HTERT RPE-1 (cell line): ENCODE data around the gene TMCC1.
"Not testable (repeated sequence)": the region's sequence is repeated elsewhere in the genome, so short reads cannot be mapped to it uniquely, and the experiment has no call there.

Source experiments
- in situ Hi-C: fragments of 300-500 bp; cut with MboI; formaldehyde crosslinking; loops from 4 replicates; pipeline ENCODE4 v1.14.3; 2020; ENCODE audit warnings: low sequenced_read_pairs

TMCC1 gene

DNA sequence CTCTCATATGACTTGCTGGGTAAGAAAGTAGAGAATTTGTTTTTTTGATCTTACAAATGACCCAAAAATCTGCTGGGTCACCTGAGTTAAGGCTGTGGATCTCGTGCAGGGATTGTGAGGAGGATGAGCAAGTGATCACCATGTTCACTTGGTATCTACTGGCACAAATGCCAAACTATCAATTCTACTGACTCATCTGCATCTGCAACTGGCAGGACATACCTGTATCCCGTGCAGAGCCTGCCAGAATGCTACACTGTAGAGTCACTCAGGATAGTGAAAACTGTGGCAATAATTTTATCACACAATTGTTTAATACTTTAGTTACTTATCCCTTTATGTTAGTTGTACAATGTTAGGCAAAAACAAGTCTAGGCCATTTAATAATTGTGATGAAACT lies 157.4 kb downstream of the TMCC1 start:
- in situ Hi-C loops: no loop called here

DNA sequence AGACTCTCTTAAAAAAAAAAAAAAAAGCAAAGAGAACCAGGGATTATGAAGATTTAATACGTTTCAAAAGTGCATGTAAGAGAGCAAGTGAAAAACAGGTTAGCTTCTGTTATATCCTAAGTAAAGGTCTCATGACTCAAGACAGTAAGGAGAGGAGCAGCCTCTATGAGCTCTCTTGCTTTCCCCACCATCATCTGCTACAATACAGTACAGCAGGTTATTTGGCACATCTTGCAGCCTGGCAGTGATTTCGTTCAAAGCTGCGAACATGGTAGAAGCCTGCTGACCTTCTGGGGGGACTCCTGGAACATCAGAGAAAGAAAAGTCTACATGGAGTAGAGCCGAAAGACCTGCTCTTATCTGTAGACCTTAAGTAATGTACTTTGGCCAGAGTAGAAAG lies 157.9 kb downstream of the TMCC1 start:
- in situ Hi-C loops: no loop called here

DNA sequence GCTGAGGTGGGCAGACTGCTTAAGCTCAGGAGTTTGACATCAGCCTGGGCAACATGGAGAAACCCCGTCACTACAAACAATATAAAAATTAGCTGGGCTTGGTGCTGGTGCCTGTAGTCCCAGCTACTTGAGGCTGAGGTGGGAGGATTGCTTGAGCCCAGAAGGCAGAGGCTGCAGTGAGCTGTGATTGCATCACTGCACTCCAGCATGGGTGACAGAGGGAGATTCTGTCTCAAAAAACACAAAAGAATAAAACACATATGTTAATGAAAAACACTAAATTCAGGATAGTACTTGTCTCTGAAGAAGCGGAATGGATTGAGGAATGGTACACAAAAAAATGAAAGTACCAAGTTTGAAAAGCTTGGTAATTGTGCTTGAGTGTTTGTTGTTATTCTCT lies 159.1 kb downstream of the TMCC1 start:
- in situ Hi-C loops: no loop called here

DNA sequence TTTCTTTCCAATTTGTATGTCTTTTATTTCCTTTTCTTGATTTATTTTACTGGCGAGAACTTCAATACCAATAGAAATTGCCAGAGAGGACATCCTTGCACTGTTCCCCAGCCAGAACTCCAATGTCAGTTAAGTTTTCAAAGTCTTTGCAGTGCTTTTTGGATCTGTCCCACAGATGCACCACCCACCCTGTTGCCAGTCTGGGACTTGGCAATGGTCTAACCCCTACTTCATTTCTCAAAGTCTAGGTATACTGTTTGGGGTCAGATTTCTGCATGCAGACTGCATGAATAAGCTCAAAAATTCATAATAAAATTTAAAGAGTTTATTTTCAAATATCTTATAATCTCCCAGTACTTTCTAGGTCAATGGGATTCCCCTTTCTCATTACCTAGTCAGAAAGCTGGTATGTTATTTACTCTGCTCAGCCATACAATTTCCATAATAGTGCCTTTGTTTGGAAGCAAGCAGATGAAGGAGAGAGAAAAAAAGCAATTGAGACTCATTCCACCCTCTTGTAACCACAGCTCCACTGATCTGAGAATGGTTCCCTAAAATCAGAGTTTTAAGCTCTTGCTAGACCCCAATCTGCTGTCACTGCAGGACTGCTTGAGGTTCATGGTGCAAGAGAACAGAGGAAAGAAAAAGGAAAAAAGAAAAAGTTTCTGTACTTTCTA lies 161.2 kb downstream of the TMCC1 start:
- in situ Hi-C loops: no loop called here

DNA sequence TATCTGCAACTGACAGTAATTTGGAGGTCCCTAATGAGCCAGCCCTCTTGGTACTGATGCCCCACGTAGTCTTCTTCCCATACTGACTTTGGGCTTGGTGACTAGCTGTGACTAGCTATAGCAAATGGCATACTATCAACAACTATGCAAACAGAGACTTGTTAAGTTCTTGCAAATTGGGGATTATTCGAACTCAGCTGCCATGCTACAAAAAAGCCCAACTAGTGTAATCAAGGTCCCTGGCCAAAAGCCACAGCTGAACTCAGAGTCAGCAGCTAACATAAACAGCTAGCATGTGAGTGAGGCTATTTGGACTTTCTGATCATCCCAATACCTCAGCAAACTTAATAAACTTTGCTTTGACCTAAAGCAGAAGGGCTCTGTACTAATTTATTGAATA lies 165.8 kb downstream of the TMCC1 start:
- in situ Hi-C loops: no loop called here

DNA sequence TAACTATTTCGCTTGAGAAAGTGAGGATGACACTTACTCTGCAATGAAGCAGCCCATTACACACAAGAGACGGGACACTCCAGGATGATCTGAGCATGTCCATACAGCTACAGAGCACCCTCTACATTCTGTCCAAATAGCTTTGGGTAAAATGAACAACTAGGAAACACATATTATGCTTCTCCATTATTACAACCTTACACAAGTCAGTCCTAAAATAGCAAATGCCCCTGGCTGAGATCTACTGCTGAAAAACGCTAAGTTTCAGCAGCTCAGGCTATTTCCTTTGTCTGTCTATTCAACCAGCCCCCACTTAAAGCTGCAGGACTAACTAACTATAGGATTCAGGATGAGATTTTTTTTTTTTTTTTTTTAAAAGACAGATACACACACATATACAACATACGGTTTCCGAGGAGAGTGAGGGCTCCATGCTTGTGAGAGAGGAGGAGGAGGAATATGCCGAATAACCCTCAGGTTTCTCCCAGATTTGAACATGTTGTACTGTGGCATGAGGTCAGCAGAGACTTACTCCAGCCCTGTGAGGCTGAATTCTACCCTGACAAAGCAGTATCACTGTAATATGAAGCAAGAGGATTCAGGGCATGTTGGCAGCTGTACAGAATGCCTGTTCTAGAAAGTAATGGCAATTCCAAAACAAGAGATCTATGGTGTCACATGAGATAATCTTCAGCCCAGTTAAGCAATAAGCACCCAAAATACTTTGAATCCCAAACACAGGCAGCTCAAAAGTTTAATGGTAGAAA lies 169.8 kb downstream of the TMCC1 start:
- in situ Hi-C loops: no loop called here

DNA sequence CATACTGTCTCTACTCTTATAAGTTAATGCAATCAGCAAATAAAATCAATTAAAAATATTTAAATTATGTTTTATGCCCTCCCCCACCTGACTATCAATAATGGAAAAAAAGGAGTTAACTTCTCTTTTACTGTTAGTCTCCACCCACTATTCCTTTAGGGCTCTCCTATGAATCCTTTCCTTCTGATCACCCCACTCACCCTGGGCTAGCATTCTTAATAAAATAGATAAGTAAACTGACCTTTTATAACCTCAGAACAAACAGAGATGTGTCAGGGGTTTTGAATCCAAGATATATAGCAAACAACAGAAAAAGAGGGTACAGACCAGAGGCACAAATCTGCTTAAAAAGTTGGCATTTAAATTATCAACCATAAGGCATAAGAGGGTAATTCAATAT lies 171.0 kb downstream of the TMCC1 start:
- in situ Hi-C loops: no loop called here

DNA sequence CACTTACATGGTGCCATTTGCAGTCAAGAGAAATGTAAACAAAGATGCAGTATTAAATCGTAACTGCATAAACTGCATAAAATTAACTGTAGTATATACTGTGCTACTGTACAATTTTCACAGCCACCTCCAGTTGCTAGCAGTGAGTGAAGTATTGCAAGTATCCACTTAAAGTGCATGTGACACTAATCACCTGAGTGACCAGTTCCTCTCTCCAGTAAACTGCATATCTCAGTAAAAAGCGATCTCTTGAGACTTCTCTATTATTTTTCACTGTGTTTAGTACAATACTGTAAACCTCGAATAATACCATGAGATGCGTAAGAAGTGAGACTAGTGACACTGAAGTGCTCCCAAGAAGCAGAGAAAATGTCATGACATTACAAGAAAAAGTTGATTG lies 175.3 kb downstream of the TMCC1 start:
- in situ Hi-C loops: no loop called here

DNA sequence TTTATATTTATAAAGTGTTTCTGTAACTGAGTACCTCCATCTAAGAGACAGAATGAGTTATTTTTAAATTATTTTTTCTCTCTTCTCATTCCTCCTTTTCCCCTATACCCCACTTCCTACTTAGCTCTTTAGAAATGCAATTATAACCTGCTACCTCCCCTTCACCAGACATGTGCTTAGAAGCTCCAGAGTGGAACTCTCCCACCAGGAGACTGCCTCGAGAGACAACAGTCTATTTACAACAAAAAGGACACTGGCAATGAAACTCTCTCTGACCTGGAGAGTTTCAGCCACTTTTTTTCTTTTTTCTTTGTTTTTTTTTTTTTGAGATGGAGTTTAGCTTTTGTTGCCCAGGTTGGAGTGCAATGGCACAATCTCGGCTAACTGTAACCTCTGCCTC lies 177.7 kb downstream of the TMCC1 start:
- in situ Hi-C loops: no loop called here

DNA sequence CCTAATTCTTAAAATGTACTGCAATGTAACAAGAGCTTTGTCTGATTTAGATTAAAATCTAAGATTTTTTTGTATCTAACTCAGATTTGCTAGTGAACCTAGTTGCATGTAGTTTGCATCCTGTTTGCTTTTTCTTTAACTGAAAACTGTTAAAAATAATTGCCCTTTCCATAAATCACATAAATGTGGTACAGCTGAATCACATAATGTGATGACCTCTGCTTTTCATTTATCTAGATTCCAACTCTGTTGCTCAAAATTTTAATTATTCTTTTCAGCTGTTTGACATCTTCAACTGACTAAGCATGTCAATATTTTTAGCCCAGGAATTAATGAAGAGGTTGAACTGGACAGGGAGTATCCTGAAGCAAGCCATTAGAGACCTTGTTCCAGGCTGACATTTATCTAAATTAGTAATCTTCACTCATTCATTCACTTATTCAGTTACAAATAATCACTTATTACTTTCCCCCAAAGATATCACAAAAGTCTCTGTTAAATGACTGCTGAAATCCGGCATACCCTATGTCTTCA lies 185.1 kb downstream of the TMCC1 start:
- in situ Hi-C loops: no loop called here

DNA sequence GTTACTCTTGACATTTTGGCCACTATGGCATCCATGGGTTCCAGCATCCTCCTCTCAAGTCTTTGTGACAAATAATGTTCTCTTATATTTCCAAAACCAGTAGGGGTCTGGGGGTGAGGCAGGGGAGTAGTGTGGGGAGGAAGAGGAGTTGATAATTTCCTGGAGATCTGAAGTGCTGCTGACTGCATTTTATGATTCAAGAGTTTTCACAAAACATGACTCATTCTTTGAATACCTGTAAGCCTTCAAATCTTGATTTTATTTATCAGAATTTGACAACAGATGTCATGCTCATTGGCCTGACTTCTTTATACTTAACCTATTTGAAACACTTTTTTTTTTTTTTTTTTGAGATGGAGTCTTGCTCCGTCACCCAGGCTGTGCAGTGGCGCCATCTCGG lies 188.2 kb downstream of the TMCC1 start:
- in situ Hi-C loops: no loop called here

DNA sequence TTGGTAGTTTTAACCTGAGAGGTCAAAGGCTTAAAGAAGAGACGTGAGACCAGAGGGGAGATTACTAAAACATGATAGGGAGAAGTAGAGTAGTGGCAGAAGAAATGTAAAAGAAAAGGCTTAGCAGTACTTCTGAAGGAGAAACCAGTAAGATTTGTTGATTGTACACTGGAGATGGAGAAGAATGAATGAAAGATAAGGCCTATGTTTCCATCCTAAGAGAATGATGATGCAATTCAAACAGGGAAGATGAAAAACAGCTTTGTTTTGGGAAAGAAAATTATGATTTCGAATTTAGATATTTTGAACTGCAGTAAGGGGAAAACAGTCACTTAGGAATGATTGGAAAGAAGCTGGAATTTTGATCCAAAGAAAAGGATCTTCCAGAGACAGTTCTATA lies 189.6 kb downstream of the TMCC1 start:
- in situ Hi-C loops: no loop called here

DNA sequence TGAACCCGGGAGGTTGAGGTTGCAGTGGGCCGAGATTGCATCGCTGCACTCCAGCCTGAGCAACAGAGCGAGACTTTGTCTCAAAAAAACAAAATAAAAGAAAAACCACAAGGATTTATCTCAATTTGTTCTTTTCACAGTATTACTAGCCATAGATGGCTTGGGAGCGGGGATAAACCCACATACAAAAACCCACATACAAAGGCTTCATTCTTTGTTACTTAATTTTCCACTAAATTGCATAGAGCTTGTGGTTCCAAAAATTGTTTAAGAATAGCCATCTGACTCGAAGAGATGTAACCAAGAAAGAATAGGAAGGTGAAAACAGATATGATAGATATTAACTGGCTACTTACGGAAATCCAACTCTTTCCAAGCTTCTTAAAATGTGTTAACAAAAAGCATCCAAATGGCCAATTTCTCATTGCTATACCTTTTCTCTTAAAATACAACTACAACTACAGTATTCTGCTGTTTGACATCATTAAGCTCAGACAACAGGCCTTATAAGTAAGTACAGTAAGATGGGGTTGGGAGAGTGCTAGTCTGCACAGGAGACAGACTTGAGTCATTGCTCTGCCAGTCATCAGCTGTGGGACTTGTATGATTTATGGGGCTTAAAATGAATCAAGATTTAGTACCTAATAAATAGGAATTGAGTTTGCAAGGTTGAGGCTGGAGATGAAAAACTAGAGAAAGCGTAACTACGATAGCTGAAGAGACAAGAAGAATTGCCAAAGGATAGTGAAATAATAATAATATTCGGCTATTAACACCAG lies 190.4 kb downstream of the TMCC1 start:
- in situ Hi-C loops: no loop called here

DNA sequence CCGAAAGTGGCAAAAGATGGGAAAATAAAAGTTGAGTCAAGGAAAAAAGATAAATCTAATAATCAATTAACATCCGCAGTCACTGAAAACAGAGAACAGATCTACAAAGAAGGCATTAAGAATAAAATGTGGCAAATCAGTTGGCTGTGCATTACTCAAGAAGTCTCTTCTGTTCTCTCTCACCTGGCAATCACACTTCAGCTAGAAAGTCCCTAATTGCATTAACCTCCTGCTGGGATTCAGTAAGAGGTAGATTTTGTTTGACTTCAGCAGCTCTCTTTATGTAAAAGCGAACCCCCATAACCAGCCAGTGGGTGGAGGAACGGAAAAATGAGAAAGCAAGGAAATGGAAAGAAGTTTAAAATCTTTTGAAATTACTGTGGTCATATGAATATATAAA lies 192.3 kb downstream of the TMCC1 start:
- in situ Hi-C loops: no loop called here

DNA sequence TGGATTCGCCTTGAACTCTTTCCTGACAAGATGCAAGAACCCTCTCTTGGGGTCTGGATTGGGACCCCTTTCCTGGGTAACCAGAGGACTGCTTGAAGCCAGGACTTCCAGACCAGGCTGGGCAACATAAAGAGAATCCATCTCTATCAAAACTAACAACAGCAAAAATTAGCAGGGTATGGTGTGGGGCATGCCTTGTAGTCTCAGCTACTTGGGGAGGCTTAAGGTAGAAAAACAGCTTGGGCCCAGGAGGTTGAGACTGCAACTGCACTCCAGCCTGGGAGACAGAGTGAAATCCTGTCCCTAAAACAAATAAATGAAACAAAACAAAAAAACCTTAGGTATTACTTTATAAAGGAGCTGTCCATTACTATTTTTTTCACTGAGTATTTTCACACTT lies 193.9 kb downstream of the TMCC1 start:
- in situ Hi-C loops: no loop called here

DNA sequence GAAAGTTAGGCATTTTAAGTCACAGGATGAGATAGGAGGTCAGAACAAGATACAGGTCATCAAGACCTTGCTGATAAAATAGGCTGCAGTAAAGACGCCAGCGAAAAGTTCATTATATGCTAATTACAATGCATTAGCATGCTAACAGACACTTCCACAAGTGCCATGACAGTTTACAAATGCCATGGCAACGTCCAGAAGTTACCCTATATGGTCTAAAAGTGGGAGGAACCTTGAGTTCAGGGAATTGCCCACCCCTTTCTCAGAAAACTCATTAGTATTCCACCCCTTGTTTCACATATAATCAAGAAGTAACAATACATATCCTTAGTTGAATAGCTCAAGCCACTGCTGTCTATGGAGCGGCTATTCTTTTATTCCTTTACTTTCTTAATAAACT lies 194.3 kb downstream of the TMCC1 start:
- in situ Hi-C loops: no loop called here

DNA sequence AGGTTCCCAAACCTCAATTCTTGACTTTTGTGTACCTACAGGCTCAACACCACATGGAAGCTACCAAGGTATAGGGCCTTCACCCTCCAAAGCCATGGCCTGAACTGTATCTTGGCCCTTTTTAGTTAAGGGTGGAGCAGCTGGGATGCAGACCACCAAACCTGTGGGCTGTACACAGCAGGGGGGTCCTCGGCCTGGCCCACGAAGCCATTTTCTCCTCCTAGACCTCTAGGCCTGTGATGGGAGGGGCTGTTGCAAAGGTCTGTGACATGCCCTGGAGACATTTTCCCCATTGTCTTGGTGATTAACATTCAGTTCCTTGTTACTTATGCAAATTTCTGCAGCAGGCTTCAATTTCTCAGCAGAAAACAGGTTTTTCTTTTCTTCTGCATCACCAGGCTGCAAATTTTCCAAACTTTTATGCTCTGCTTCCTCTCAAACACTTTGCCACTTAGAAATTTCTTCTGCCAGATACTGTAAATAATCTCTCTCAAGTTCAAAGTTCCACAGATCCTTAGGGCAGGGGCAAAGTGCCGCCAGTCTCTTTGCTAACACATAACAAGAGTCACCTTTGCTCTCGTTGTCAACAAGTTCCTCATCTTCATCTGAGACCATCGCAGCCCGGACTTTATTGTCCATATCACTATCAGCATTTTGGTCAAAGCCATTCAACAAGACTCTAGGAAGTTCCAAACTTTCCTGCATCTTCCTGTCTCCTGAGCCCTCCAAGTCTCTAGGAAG lies 196.1 kb downstream of the TMCC1 start:
- in situ Hi-C loops: no loop called here

DNA sequence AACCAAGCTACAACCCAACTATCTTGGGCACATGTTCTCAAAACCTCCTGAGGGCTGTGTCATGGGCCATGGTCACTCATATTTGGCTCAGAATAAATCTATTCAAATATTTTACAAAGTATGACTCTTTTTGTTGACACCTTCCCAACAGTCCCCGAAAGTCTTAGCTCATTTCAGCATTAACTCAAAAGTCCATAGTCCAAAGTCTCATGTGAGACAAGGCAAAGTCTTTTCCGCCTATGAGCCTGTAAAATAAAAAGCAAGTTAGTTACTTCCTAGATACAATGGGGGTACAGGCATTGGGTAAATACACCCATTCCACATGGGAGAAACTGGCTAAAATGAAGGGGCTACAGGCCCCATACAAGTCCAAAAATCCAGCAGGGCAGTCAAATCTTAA lies 197.1 kb downstream of the TMCC1 start:
- in situ Hi-C loops: not testable (repeated sequence)

DNA sequence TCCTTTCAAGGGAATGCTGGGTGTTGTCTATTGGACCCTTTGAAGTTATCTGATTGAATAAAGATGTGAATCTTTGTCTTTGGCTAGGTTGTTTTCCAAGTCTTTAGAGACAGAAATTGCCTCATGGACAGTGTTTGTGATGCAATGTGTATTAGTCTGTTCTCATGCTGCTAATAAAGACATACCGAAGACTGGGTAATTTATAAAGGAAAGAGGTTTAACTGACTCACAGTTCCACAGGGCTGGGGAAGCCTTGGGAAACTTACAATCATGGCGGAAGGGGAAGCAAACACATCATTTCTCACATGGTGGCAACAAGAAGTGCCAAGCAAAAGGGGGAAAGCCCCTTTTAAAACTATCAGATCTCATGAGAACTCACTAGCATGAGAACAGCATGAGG lies 198.3 kb downstream of the TMCC1 start:
- in situ Hi-C loops: no loop called here

DNA sequence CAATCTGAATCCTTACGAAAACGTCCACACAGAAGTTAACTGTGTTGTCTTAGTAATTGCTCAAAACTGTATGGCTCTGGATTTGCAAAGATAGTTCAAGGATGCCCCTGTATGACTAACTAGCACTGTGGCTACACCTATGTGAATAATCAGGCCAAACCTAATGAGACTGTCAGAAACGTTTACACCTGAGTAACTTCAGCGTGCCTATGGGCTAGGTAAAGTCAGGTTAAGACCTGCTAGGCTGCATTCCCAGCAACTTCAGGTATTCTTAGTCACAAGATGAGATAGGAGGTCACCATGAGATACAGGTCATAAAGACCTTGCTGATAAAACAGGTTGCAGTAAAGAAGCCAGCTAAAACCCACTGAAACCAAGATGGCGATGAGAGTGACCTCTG lies 199.3 kb downstream of the TMCC1 start:
- in situ Hi-C loops: no loop called here

DNA sequence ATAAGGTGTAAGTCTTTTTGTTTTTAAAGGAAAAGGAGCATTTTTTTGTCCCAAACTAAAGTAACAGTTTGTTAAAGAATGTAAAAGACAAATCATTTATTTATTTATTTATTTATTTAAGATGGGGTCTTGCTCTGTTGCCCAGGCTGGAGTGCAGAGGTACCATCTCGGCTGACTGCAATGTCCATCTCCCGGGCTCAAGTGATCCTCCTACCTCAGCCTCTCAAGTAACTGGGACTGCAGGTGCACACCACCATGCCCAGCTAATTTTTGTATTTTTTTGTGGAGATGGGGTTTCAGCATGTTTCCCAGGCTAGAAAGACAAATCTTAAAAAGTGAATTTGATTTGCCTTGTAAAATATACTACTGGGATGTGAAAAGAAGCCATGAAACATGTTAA lies 200.8 kb downstream of the TMCC1 start:
- in situ Hi-C loops: no loop called here
